ENCODE data around the gene MAGI2. TPM values are rescaled to one million over a fixed set of nuclear protein-coding genes. Genes with fewer than 3 reads are reported as not detected.

The MAGI2 gene
- total RNA-seq, 1 donor from 2014 or later, result 2.5 TPM

GRCh38 chr7:78718212-78718611, 735.3 kb downstream of the MAGI2 start:
- Histone ChIP-seq H3K36me3 (ENCODE audit: control insufficient read depth, insufficient read depth, low read length) (no peaks in the 10 kb centered on the region), H3K4me3 (ENCODE audit: low read depth, low read length) (no peak overlapping the region), H3K27me3 (ENCODE audit: control insufficient read depth, insufficient read depth, low read length) (no peaks in the 10 kb centered on the region)
- TF ChIP-seq, protein P1, sequence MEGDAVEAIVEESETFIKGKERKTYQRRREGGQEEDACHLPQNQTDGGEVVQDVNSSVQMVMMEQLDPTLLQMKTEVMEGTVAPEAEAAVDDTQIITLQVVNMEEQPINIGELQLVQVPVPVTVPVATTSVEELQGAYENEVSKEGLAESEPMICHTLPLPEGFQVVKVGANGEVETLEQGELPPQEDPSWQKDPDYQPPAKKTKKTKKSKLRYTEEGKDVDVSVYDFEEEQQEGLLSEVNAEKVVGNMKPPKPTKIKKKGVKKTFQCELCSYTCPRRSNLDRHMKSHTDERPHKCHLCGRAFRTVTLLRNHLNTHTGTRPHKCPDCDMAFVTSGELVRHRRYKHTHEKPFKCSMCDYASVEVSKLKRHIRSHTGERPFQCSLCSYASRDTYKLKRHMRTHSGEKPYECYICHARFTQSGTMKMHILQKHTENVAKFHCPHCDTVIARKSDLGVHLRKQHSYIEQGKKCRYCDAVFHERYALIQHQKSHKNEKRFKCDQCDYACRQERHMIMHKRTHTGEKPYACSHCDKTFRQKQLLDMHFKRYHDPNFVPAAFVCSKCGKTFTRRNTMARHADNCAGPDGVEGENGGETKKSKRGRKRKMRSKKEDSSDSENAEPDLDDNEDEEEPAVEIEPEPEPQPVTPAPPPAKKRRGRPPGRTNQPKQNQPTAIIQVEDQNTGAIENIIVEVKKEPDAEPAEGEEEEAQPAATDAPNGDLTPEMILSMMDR (IDR thresholded peaks at IDR 0.05; ENCODE audit: insufficient read depth, low read length, poor library complexity, severe bottlenecking), result no peak
- no peak for DNase-seq (ENCODE audit: low read depth)

- H3K27me3 ChIP-seq (ENCODE audit: control insufficient read depth, insufficient read depth, low read length), result no peaks in the 10 kb centered on the region
- DNase-seq (ENCODE audit: low read depth), result no peak
- TF ChIP-seq, protein P1 (IDR thresholded peaks at IDR 0.05; ENCODE audit: insufficient read depth, low read length, poor library complexity, severe bottlenecking), result no peak
- no peaks in the 10 kb centered on the region for H3K36me3 ChIP-seq (ENCODE audit: control insufficient read depth, insufficient read depth, low read length)
- no peak overlapping the region for H3K4me3 ChIP-seq (ENCODE audit: low read depth, low read length)
Observed at GRCh38 chr7:78716876-78717275, 736.6 kb downstream of the MAGI2 start.

DNA sequence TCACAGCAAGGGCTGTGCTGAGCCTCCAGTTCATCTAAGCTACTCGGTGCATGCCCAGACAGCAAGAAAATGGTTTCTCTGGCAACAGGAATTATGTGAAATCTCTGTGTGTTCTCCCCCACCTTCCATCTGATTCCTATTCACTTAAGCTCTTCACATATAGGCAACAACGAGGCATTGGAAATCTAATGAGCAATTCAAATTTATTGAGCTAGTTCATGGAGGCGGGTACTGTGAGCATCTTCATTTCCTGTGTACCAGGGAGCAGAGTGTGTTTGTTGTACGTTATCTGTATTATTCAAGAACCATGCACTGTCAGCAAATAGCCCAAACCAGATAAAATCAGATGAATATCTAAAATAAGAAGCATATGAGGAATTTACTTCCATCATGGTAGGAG, 739.1 kb downstream of the MAGI2 start:
- DNase-seq (ENCODE audit: low read depth), result no peak
- TF ChIP-seq, protein P1 (IDR thresholded peaks at IDR 0.05; ENCODE audit: insufficient read depth, low read length, poor library complexity, severe bottlenecking), result no peak
- Histone ChIP-seq H3K36me3 (ENCODE audit: control insufficient read depth, insufficient read depth, low read length) (no peaks in the 10 kb centered on the region), H3K4me3 (ENCODE audit: low read depth, low read length) (no peak overlapping the region), H3K27me3 (ENCODE audit: control insufficient read depth, insufficient read depth, low read length) (no peaks in the 10 kb centered on the region)

DNA sequence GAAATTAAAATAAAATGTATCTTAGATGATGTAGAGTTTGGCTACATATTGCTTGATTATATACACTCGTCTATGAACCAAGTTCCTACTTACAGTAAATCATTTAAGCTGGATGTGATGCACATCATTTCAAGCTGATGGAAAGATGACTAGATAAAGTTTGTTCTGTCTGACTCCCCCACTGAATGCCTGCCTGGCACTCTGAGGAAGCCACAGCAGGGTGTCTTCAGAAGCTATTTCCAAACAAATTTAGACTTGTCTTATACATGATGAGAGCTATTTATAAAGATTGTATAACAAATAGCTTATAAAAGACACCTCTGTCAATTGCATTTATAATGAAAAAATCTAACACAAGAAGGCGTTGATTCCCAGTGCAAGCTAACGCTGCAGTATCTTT, 741.4 kb downstream of the MAGI2 start:
- H3K36me3 ChIP-seq (ENCODE audit: control insufficient read depth, insufficient read depth, low read length), result no peaks in the 10 kb centered on the region
- TF ChIP-seq, protein P1 (IDR thresholded peaks at IDR 0.05; ENCODE audit: insufficient read depth, low read length, poor library complexity, severe bottlenecking), result no peak
- no peak for DNase-seq (ENCODE audit: low read depth)
- H3K4me3 ChIP-seq (ENCODE audit: low read depth, low read length), result no peak overlapping the region
- H3K27me3 ChIP-seq (ENCODE audit: control insufficient read depth, insufficient read depth, low read length), result no peaks in the 10 kb centered on the region

GRCh38 chr7:78709658-78710057, 743.8 kb downstream of the MAGI2 start:
- no peak for DNase-seq (ENCODE audit: low read depth)
- no peaks in the 10 kb centered on the region for H3K27me3 ChIP-seq (ENCODE audit: control insufficient read depth, insufficient read depth, low read length)
- no peaks in the 10 kb centered on the region for H3K36me3 ChIP-seq (ENCODE audit: control insufficient read depth, insufficient read depth, low read length)
- H3K4me3 ChIP-seq (ENCODE audit: low read depth, low read length), result no peak overlapping the region
- TF ChIP-seq, protein P1 (IDR thresholded peaks at IDR 0.05; ENCODE audit: insufficient read depth, low read length, poor library complexity, severe bottlenecking), result no peak

DNA sequence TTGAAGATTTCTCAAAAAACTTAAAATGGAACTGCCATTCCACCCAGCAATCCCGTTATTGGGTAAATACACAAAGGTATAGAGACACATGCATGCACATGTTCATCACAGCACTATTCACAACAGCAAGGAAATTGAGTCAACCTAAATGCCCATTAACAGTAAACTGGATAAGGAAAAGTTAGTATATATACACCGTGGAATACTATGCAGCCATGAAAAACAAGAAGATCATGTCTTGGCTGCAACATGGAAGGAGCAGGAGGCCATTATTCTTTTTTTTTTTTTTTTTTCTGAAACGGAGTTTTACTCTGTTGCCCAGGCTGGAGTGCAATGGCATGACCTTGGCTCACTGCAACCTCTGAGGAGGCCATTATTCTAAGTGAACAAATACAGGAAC, 749.0 kb downstream of the MAGI2 start:
- TF ChIP-seq, protein P1 (IDR thresholded peaks at IDR 0.05; ENCODE audit: insufficient read depth, low read length, poor library complexity, severe bottlenecking), result no peak
- Histone ChIP-seq H3K27me3 (ENCODE audit: control insufficient read depth, insufficient read depth, low read length) (no peaks in the 10 kb centered on the region), H3K36me3 (ENCODE audit: control insufficient read depth, insufficient read depth, low read length) (no peaks in the 10 kb centered on the region), H3K4me3 (ENCODE audit: low read depth, low read length) (no peak overlapping the region)
- no peak for DNase-seq (ENCODE audit: low read depth)

All from kidney epithelial cell (primary cell).